ENCODE data around the gene PSMD7.

Gene PSMD7

DNA sequence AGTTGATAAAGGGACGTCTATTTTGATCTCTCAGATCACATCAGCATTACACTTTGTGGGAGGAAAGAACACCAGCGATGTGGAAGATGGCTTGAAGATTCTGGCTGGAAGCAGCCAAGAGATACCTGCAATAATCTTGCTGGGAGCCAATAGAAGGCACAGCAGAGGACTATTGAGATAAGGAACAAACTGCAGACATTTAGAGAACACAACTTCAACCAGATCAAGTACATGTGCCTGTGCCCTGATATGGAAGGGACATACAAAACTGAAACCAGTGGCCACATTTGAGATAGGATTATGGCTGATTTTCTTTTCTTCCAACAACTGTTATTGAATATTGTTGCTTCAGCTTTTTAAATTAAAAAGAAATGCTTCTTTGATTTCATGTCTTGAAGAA is 18.6 kb upstream of the PSMD7 start:
- no peak for DNase-seq (ENCODE audit: extremely low spot score)
- ChIA-PET CTCF (no interaction called here), POLR2A (no interaction called here)
- TF ChIP-seq CTCF (IDR thresholded peaks at IDR 0.05; ENCODE audit: control extremely low read depth, extremely low read depth, low read depth, missing control alignments) = no peak

GRCh38 chr16:74279266-74279665 is 17.3 kb upstream of the PSMD7 start:
- DNase-seq (ENCODE audit: extremely low spot score) = no peak
- ChIA-PET CTCF (no interaction called here), POLR2A (no interaction called here)
- TF ChIP-seq CTCF (IDR thresholded peaks at IDR 0.05; ENCODE audit: control extremely low read depth, extremely low read depth, low read depth, missing control alignments) = no peak

- TF ChIP-seq CTCF (IDR thresholded peaks at IDR 0.05; ENCODE audit: control extremely low read depth, extremely low read depth, low read depth, missing control alignments) = no peak
- POLR2A ChIA-PET = no interaction called here
- no peak for DNase-seq (ENCODE audit: extremely low spot score)
- CTCF ChIA-PET = no interaction called here
These were observed 16.8 kb upstream of the PSMD7 start for GRCh38 chr16:74279805-74280204.

- no peak for DNase-seq (ENCODE audit: extremely low spot score)
- ChIA-PET CTCF (no interaction called here), POLR2A (no interaction called here)
- no peak for TF ChIP-seq CTCF (IDR thresholded peaks at IDR 0.05; ENCODE audit: control extremely low read depth, extremely low read depth, low read depth, missing control alignments)
These were observed 16.2 kb upstream of the PSMD7 start for GRCh38 chr16:74280448-74280847.

DNA sequence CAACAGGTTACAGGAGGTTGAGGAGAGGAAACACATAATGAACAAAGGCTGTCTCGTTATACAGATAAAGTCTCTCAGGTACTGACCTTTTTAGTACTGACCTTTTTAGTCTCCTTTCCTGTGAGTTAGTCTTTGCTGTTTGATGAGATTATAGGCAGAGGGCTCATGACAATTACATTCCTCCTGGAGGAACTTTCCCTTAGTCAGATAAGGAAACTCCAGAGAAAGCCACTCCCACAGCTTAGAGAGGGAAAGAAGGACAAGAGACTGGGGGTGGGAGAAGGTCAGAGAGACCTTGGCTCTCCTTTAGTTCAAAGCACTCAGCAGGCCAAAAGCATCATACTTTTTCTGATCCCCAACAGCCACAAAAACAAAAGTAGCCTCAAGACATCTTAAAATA is 15.3 kb upstream of the PSMD7 start:
- DNase-seq (ENCODE audit: extremely low spot score) = no peak
- TF ChIP-seq CTCF (IDR thresholded peaks at IDR 0.05; ENCODE audit: control extremely low read depth, extremely low read depth, low read depth, missing control alignments) = no peak
- ChIA-PET POLR2A (no interaction called here), CTCF (no interaction called here)

DNA sequence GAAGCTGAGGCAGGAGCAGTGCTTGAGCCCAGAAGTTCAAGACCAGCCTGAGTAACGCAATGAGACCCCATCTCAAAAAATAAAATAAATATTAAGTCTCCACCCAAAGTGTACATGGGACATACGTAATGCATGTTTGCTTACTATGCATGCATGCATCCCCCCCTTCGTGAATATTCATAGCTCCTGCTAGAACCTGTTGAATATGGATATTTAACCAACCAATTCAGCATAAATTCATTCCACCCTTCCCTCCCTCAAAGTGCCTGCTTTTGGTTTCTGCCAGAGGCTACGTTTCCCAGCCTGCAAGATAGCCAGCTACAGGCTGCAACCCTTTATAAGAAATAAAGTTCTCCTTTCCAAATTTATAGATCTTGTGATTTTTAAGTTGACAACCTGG is 12.9 kb upstream of the PSMD7 start:
- POLR2A ChIA-PET = no interaction called here
- CTCF ChIA-PET = no interaction called here
- no peak for TF ChIP-seq CTCF (IDR thresholded peaks at IDR 0.05; ENCODE audit: control extremely low read depth, extremely low read depth, low read depth, missing control alignments)
- no peak for DNase-seq (ENCODE audit: extremely low spot score)

DNA sequence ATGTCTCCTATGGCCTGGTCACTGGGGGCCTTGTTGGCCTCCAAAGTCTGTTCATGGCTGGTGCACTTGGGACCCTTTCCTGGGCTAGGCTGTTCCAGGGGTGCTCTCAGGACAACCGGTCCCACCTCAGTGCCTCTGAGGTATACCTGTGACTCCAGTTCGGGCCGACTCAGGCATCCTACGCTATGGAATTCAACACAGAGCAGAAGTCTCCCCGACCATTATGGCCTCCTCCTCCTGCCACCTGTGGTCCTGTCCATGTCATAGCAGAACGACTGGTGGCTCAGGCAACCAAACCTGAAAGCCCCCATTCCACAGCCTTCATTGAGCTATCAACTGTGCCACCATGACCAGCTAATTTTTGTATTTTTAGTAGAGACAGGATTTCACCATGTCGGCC is 8.5 kb upstream of the PSMD7 start:
- DNase-seq (ENCODE audit: extremely low spot score) = no peak
- no peak for TF ChIP-seq CTCF (IDR thresholded peaks at IDR 0.05; ENCODE audit: control extremely low read depth, extremely low read depth, low read depth, missing control alignments)
- POLR2A ChIA-PET = no interaction called here
- CTCF ChIA-PET = no interaction called here

All from GM10248 (cell line).